Subcutaneous adipose tissue (tissue), 4 donors: Measurements from ENCODE around the gene SORBS1. TPM values are rescaled to one million over a fixed set of nuclear protein-coding genes. Genes with fewer than 3 reads are reported as not detected.

Source experiments
- total RNA-seq, 4 donors: library from RNA; depleted of rRNA; stranded (reverse); fragments of >200 nt; gene quantifications; one replicate each; pipeline ENCODE4 v1.1.0, GENCODE V29; 2016
- TF ChIP-seq, protein P1 (sequence below): fragments of 450-650 bp; IDR thresholded peaks from one replicate; pipeline ENCODE4 v1.5.1; 2016; ENCODE audit warnings: low read depth, mild to moderate bottlenecking, control low read depth, antibody characterized with exemption, moderate library complexity

Gene SORBS1
- total RNA-seq, 4 donors from 2014 or later = 460 to 715 (median 623) TPM

DNA sequence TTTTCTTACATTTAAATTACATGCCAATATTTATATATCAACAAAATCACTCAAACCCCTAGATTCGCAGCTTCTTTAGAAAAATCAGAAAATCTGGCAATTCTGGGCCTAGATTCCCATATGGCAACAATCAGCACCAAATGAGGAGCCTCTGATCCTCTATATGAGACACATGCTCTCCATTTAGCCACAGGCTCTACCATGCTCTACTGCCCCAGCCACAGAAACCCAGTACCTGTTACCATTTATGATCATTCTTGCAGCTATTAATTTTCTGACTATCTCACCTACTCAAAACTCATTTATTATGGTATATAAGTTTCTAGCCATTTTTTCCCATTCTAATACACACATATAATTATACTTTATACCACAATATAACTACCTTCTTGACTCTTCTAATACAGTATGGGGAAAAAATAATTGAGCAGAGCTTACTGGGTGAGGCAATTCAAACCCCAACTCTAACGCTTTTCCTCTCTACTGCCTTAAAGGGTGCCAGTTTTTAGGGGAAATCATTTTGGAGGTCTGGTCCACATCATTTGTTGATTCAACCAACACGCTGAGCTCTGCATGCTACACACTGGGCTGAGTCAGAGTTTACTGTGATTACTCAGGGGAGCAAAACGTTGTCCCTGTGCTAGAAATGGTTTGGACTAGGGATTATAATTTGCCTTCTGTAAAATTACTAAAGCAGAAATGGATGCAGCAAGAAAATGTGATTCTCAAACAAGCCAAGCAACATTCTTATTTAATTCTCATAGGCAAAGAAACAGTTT is 281.9 kb downstream of the SORBS1 start:
- TF ChIP-seq, protein P1, sequence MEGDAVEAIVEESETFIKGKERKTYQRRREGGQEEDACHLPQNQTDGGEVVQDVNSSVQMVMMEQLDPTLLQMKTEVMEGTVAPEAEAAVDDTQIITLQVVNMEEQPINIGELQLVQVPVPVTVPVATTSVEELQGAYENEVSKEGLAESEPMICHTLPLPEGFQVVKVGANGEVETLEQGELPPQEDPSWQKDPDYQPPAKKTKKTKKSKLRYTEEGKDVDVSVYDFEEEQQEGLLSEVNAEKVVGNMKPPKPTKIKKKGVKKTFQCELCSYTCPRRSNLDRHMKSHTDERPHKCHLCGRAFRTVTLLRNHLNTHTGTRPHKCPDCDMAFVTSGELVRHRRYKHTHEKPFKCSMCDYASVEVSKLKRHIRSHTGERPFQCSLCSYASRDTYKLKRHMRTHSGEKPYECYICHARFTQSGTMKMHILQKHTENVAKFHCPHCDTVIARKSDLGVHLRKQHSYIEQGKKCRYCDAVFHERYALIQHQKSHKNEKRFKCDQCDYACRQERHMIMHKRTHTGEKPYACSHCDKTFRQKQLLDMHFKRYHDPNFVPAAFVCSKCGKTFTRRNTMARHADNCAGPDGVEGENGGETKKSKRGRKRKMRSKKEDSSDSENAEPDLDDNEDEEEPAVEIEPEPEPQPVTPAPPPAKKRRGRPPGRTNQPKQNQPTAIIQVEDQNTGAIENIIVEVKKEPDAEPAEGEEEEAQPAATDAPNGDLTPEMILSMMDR = no peak

DNA sequence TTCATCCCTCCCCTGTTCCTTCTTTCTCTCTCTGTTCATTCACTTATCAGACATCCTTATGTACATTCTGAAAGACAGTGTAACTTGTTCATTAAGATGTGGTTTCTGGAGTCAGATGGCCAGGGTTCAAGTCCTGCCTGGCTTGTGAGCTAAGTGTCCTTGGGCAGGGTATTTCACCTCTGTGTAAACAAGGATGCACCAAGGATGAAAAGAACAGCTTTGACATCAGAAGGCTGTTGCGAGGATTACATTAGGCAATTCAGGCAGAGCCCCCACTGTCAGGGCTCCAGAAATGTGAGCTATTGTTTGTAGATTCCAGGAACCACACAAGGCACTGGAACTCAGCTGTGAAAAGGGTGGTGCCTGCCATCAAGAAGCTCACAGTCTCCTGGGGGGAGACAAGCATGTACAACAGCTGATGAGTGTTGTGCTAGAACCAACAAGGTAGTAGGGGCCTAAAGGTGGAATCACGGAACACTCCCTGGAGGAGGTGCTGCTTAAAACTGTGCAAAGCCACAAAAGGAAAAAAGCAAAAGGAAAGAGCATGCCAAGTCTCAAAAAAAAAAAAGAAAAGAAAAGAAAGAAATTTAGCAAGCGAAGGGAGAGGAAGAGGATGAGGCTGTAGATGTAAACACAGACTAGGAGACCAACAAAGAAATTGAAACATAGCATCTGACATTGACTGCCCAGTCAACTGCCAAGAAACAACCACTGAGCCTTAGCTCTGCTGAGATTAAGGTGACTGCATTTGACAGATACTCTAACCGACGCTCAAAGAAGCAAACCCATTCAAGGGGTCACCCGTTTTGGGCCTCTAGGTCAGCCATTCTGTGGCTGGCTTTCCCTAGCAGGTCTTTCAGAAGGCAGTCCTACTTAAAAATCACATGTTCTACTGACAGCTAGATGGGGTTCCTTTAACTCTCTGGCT is 282.8 kb downstream of the SORBS1 start:
- TF ChIP-seq, protein P1 = no peak

DNA sequence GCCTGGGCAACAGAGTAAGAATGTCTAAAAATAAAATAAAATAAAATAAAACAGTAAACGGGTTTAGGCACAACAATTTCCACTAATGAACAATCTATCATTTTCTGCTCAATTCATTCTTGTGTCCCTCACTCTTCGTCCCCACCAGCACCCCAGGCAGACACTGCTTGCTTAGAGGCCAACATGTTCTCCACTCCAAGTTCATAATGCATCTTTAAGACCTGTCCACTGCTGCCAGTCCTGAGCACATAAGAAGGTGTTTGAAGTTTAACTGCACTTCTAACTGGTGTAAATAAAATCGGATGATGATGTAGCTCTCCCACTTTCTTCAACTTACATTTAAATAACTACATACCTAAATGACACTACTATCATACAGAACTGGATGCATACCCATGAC is 283.6 kb downstream of the SORBS1 start:
- TF ChIP-seq, protein P1 = no peak

DNA sequence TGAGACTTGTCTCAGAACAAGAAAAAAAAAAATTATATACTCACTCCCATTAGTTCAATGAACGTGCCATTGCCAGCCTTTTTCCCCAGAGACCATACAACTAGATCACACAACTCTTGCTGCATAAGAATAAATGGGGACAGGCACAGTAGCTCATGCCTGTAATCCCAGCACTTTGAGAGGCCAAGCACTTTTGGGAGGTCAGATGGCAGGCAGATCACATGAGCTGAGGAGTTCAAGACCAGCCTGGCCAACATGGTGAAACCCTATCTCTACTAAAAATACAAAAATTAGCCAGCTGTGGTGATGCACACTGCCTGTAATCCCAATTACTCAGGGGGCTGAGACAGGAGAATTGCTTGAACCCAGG is 284.0 kb downstream of the SORBS1 start:
- TF ChIP-seq, protein P1 = no peak

DNA sequence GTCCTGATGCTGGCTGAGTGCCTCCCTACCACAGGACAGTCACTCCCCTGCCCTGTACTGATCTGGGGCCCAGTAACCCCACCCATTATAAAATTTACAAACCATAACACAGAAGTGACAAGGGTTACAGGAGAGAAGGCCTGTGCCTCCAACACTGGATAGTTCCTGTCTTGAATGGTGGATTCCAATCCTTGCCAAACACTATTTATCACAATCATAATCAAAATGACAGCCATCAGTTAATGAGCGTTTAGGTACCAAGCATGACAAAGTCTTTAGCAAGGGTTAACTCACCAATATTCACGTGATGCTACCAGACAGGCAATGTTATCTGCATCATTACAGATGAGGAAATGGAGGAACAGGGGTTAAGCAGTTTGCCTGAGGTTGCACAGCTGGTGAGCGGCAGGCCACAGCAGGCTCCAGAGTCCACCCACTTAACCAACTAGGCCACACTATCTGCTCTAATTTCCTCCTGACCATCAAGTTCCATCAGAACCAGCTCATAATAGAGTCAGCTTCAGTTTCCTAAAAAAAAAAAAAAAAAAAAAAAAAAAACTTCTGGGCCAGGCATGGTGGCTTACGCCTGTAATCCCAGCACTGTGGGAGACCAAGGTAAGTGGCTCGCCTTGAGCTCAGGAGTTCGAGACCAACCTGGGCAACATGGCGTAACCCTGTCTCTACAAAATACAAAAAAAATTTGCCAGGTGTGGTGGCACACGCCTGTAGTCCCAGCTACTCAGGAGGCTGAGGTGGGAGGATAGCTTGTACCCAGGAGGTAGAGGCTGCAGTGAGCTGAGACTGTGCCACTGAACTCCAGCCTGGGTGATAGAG is 284.6 kb downstream of the SORBS1 start:
- TF ChIP-seq, protein P1 = no peak

DNA sequence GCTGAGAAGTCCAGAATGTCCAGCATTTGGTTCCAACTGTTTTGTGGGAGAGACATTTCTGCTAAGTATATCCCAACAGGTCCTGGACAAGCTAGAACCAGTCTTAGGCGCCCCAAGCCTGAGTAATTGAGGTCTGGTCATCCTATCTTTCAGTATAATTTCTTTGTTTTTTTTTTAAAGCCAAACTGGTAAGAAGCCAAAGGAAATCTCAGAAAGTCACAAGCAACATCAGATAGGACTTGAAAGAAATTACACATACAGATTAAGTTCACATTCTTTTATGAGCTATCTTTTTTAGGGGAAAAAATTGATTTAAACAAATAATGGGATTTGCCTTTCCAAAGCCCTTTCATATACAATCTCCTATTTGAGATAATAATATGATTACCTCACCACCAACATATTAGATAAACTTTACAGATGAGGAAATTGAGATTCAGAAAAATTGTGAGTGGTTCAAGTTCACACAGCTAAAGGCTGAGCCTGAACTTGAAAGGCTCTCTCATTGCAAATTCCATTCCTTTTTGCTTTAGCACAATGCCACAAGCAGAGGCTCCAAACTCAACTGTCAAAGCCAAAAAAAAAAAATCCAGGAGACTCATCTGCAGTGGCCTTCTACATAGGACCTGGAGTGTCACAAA is 285.3 kb downstream of the SORBS1 start:
- TF ChIP-seq, protein P1 = no peak
